Neuronal stem cell (in vitro differentiated cells): ENCODE results near the gene PRKN.

Experiments used
- DNase-seq: peaks from one replicate; pipeline ENCODE4 v3.0.0-alpha.2; 2013; ENCODE audit warnings: low spot score
- H2AFZ ChIP-seq: one replicate; pipeline ENCODE4 v1.6.1; 2013; ENCODE audit warnings: mild to moderate bottlenecking, low read length, inconsistent platforms
- H2AK5ac ChIP-seq: 2 replicates; pipeline ENCODE4 v1.6.1; 2013; ENCODE audit warnings: low read depth, mild to moderate bottlenecking, inconsistent platforms, low read length, moderate library complexity, mixed read lengths
- H2BK120ac ChIP-seq: 2 replicates; pipeline ENCODE4 v1.6.1; 2013; ENCODE audit warnings: low read depth, mild to moderate bottlenecking, inconsistent platforms, low read length, moderate library complexity, mixed read lengths
- H2BK12ac ChIP-seq: one replicate; pipeline ENCODE4 v1.6.1; 2013; ENCODE audit warnings: low read length, inconsistent platforms
- H2BK15ac ChIP-seq: 2 replicates; pipeline ENCODE4 v1.6.1; 2013; ENCODE audit warnings: mild to moderate bottlenecking, low read length, inconsistent platforms, mixed read lengths
- H2BK5ac ChIP-seq: one replicate; pipeline ENCODE4 v1.6.1; 2013; ENCODE audit warnings: inconsistent platforms, mild to moderate bottlenecking, low read length, moderate library complexity
- H3K14ac ChIP-seq: one replicate; pipeline ENCODE4 v1.6.1; 2013; ENCODE audit warnings: low read length, inconsistent platforms
- H3K18ac ChIP-seq: 2 replicates; pipeline ENCODE4 v1.6.1; 2013; ENCODE audit warnings: low read length, inconsistent platforms
- H3K23ac ChIP-seq: 2 replicates; pipeline ENCODE4 v1.6.1; 2013; ENCODE audit warnings: low read depth, mild to moderate bottlenecking, mixed read lengths, low read length, inconsistent platforms; ENCODE audit not compliant: poor library complexity
- H3K27ac ChIP-seq: replicated peaks from 3 replicates; pipeline ENCODE4 v1.5.1; 2013; ENCODE audit warnings: low read length, inconsistent platforms
- H3K27me3 ChIP-seq, 3 experiments: 2 replicates each; pipeline ENCODE4 v1.6.1; 2013; ENCODE audit warnings: low read length in 3 of 3, mild to moderate bottlenecking in 2 of 3, inconsistent platforms in 1 of 3, low read depth in 1 of 3, mixed read lengths in 1 of 3, moderate library complexity in 1 of 3; ENCODE audit not compliant: control insufficient read depth in 3 of 3, insufficient read depth in 3 of 3
- H3K36me3 ChIP-seq, 2 donors: replicated peaks in 1 of 2; 2 replicates each; pipeline ENCODE4 v1.6.1; 2013; ENCODE audit warnings: low read length in 2 of 2; ENCODE audit not compliant: control insufficient read depth in 2 of 2, insufficient read depth in 2 of 2
- H3K4ac ChIP-seq: 2 replicates; pipeline ENCODE4 v1.6.1; 2013; ENCODE audit warnings: inconsistent platforms, mild to moderate bottlenecking, low read length, moderate library complexity
- H3K4me1 ChIP-seq, 2 donors: 1 replicate in 1 of 2; 2 replicates in 1 of 2; pipeline ENCODE4 v1.6.1; 2013; ENCODE audit warnings: low read length in 2 of 2, low read depth in 1 of 2; ENCODE audit not compliant: control insufficient read depth in 2 of 2, insufficient read depth in 1 of 2
- H3K4me2 ChIP-seq: one replicate; pipeline ENCODE4 v1.6.1; 2013; ENCODE audit warnings: mild to moderate bottlenecking, low read length, inconsistent platforms; ENCODE audit not compliant: insufficient read depth, poor library complexity, severe bottlenecking
- H3K4me3 ChIP-seq, 2 donors: 2 replicates each; pipeline ENCODE4 v1.5.1; 2013; ENCODE audit warnings: low read length in 2 of 2, mild to moderate bottlenecking in 2 of 2, inconsistent platforms in 1 of 2, moderate library complexity in 1 of 2
- H3K79me1 ChIP-seq: one replicate; pipeline ENCODE4 v1.6.1; 2013; ENCODE audit warnings: low read depth, mild to moderate bottlenecking, inconsistent platforms, low read length, moderate library complexity
- H3K9ac ChIP-seq: one replicate; pipeline ENCODE4 v1.6.1; 2013; ENCODE audit warnings: mild to moderate bottlenecking, low read depth, low read length, inconsistent platforms; ENCODE audit not compliant: poor library complexity
- H3K9me3 ChIP-seq, 2 donors: replicated peaks in 1 of 2; 2 replicates each; pipeline versions ENCODE3 to v1.6.1; 2013; ENCODE audit warnings: low read length in 2 of 2, mild to moderate bottlenecking in 2 of 2, inconsistent platforms in 1 of 2, low read depth in 1 of 2, mixed read lengths in 1 of 2, moderate library complexity in 1 of 2; ENCODE audit not compliant: control insufficient read depth in 2 of 2, insufficient read depth in 1 of 2
- H4K8ac ChIP-seq: one replicate; pipeline ENCODE4 v1.6.1; 2013; ENCODE audit warnings: low read depth, mild to moderate bottlenecking, inconsistent platforms, low read length, moderate library complexity
- H4K91ac ChIP-seq: one replicate; pipeline ENCODE4 v1.6.1; 2013; ENCODE audit warnings: low read length, low read depth, mild to moderate bottlenecking, inconsistent platforms; ENCODE audit not compliant: poor library complexity
- WGBS, 2 donors: extraction: QIAGEN DNeasy Blood & Tissue Kit; methylation state at CpG; one replicate each; pipeline ENCODE4 v1.1.7; 2013; ENCODE audit warnings: missing lambda C conversion rate in 2 of 2, mixed read lengths in 1 of 2; ENCODE audit not compliant: insufficient read length in 2 of 2, insufficient replicate concordance in 1 of 2; ENCODE audit errors: extremely low coverage in 2 of 2; 5-methylcytosine and 5-hydroxymethylcytosine counted together

Gene PRKN

GRCh38 chr6:161584621-161585340 is 1142.8 kb downstream of the PRKN start:
- H2AFZ ChIP-seq: no peak overlapping the region
- H3K27ac ChIP-seq: no peak overlapping the region
- no peak overlapping the region for H2BK12ac ChIP-seq
- H3K27me3 ChIP-seq: no peaks in the 10 kb centered on the region
- DNase-seq: no peak
- H3K4me2 ChIP-seq: no peak overlapping the region
- H3K14ac ChIP-seq: no peak overlapping the region
- H3K4ac ChIP-seq: no peak overlapping the region
- H3K23ac ChIP-seq: no peak overlapping the region
- H2BK5ac ChIP-seq: no peak overlapping the region
- no CpG with 5 or more reads among the region's 8 CpGs for WGBS, 2 donors
- no peak overlapping the region for H3K9ac ChIP-seq
- H2BK120ac ChIP-seq: no peak overlapping the region
- H4K8ac ChIP-seq: no peak overlapping the region
- no peak overlapping the region for H3K4me3 ChIP-seq
- H3K36me3 ChIP-seq: no peaks in the 10 kb centered on the region
- H3K9me3 ChIP-seq: no peaks in the 10 kb centered on the region
- no peak overlapping the region for H3K18ac ChIP-seq
- no peaks in the 10 kb centered on the region for H3K79me1 ChIP-seq
- H2AK5ac ChIP-seq: no peak overlapping the region
- H3K4me1 ChIP-seq: no peaks in the 10 kb centered on the region
- H4K91ac ChIP-seq: no peak overlapping the region
- H2BK15ac ChIP-seq: no peak overlapping the region

GRCh38 chr6:161584051-161584450 is 1143.5 kb downstream of the PRKN start:
- Histone ChIP-seq H3K14ac (no peak overlapping the region), H4K91ac (no peak overlapping the region), H3K9me3 (no peaks in the 10 kb centered on the region), H3K4me1 (peaks cover 0 to 1% of the 10 kb centered on the region in 2 donors), H2AK5ac (no peak overlapping the region), H2BK5ac (no peak overlapping the region), H4K8ac (no peak overlapping the region), H2BK15ac (no peak overlapping the region), H3K4me3 (no peak overlapping the region), H3K18ac (no peak overlapping the region), H3K36me3 (no peaks in the 10 kb centered on the region), H3K27ac (no peak overlapping the region), H2BK120ac (no peak overlapping the region), H2BK12ac (no peak overlapping the region), H3K4ac (no peak overlapping the region), H3K23ac (no peak overlapping the region), H3K9ac (no peak overlapping the region), H3K79me1 (no peaks in the 10 kb centered on the region), H3K27me3 (no peaks in the 10 kb centered on the region), H2AFZ (no peak overlapping the region), H3K4me2 (no peak overlapping the region)
- DNase-seq: no peak
- WGBS, 2 donors: no CpG with 5 or more reads among the region's 1 CpG

- H3K36me3 ChIP-seq: no peaks in the 10 kb centered on the region
- no peak overlapping the region for H3K4ac ChIP-seq
- H2AFZ ChIP-seq: no peak overlapping the region
- no peak overlapping the region for H2BK120ac ChIP-seq
- no peaks in the 10 kb centered on the region for H3K79me1 ChIP-seq
- no peak for DNase-seq
- no peaks in the 10 kb centered on the region for H3K27me3 ChIP-seq
- H3K4me3 ChIP-seq: no peak overlapping the region
- H3K9ac ChIP-seq: no peak overlapping the region
- no peak overlapping the region for H3K27ac ChIP-seq
- WGBS, 2 donors: no CpG with 5 or more reads among the region's 5 CpGs
- H4K91ac ChIP-seq: no peak overlapping the region
- no peak overlapping the region for H4K8ac ChIP-seq
- H2BK5ac ChIP-seq: no peak overlapping the region
- no peaks in the 10 kb centered on the region for H3K9me3 ChIP-seq
- no peak overlapping the region for H3K23ac ChIP-seq
- H2BK12ac ChIP-seq: no peak overlapping the region
- no peak overlapping the region for H2BK15ac ChIP-seq
- H2AK5ac ChIP-seq: no peak overlapping the region
- no peak overlapping the region for H3K4me2 ChIP-seq
- H3K14ac ChIP-seq: no peak overlapping the region
- H3K18ac ChIP-seq: no peak overlapping the region
- H3K4me1 ChIP-seq: peaks cover 0 to 2% of the 10 kb centered on the region in 2 donors
Measured at GRCh38 chr6:161583584-161583983, 1144.0 kb downstream of the PRKN start.

GRCh38 chr6:161578478-161578877 is 1149.1 kb downstream of the PRKN start:
- Histone ChIP-seq H3K23ac (no peak overlapping the region), H2BK15ac (no peak overlapping the region), H3K4me2 (no peak overlapping the region), H3K9ac (no peak overlapping the region), H3K14ac (no peak overlapping the region), H3K18ac (no peak overlapping the region), H4K8ac (no peak overlapping the region), H3K27ac (no peak overlapping the region), H3K9me3 (no peaks in the 10 kb centered on the region), H3K36me3 (no peaks in the 10 kb centered on the region), H3K4me1 (peaks cover 2 to 7% of the 10 kb centered on the region in 2 donors), H3K4ac (no peak overlapping the region), H4K91ac (no peak overlapping the region), H2AK5ac (no peak overlapping the region), H3K79me1 (no peaks in the 10 kb centered on the region), H2BK120ac (no peak overlapping the region), H3K27me3 (no peaks in the 10 kb centered on the region), H2AFZ (no peak overlapping the region), H2BK12ac (no peak overlapping the region), H2BK5ac (no peak overlapping the region), H3K4me3 (no peak overlapping the region)
- no CpG with 5 or more reads among the region's 3 CpGs for WGBS, 2 donors
- no peak for DNase-seq
